Tongue (tissue), 2 donors: ENCODE results near the gene STK32B. TPM values are rescaled to one million over a fixed set of nuclear protein-coding genes. Genes with fewer than 3 reads are reported as not detected.
"Not testable (repeated sequence)": the region's sequence is repeated elsewhere in the genome, so short reads cannot be mapped to it uniquely, and the experiment has no call there.

Source experiments
- DNase-seq: peaks from one replicate; pipeline ENCODE4 v3.0.0-alpha.2; 2015
- total RNA-seq: library from RNA; depleted of rRNA; stranded (reverse); fragments of >200 nt; gene quantifications from one replicate; pipeline ENCODE4 v1.2.3, GENCODE V29; 2014

The STK32B gene
- total RNA-seq, 1 donor from 2014 or later: 3.5 TPM

DNA sequence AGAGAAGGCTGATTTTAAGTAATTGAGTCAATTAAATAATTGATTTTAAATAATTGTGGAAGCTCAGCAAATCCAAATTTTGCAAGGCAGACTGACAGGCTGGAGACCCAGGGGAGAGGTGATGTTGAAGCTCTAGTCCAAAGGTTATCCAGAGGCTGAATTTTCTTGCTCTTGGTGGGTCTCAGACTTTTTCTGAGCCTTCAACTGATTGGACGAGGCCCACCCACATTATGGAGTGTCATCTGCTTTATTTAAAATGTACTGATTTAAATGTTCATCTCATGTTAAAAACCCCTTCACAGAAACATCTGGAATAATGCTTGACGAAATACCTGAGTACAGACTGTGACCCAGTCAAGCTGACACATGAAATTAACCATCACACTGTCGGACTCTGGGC lies 20.4 kb upstream of the STK32B start:
- DNase-seq: no peak

DNA sequence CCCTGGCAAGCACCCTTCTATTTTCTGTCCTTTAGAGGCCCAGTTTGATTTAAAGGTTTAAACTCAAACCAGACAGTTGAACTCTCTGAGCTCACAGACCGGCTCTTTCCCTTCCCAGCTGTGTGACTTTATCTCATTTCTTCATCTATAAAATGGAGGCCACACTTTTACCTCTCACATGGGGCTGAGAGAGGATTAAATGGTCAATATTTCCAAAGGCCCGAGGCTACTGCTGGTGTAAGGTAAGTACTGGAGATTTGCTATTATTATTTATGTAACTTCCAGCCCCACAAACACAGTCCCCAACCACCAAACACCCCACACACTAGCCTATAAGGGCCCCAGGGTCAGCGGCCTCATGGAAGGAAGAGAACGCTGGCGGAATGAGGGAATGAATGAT lies 18.5 kb upstream of the STK32B start:
- DNase-seq: no peak

DNA sequence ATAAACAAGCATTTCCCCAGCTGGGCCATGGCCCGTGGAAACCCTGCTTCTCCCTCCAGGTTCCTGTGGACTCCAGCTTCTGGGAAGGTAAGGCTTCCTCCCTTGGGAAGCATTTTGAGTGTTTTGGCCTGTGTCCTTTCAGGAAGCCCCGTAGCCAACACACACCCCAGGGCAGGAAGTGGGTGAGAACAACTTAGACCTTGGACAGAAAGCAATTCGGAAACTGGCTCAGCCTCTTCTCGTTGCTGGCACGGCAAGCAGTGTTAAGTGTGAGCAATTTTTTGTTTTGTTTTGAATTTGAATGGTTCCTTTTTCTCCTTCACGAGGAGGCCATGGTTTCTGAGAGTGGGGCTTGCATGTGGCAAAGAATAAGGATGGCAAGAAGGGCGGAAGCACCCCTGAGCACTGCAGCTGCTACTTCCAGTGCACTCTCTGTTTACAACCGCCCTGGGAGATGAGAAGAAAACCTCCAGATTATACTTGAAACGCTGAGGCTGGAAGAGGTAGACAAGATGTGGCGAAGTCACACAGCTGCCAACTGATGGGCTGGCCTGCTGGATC lies 17.9 kb upstream of the STK32B start:
- no peak for DNase-seq

DNA sequence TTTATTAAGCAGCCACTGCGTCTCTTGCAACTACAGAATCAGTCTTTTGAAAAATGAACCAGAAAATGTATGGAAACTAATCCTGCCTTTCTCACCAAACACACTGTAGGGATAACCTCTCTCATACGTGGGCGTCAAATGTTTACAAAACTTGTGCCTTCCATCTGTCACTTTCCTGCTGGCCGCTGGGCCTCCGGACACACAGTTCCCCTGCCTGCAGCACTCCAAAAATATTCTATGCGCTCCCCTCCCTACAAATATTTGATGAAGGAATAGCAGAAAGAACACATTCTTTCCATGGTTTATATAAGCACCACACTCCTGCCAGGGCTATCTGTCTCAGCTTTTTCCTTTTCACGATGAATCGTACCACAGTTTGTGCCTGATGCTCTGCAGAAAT lies 17.1 kb upstream of the STK32B start:
- no peak for DNase-seq

DNA sequence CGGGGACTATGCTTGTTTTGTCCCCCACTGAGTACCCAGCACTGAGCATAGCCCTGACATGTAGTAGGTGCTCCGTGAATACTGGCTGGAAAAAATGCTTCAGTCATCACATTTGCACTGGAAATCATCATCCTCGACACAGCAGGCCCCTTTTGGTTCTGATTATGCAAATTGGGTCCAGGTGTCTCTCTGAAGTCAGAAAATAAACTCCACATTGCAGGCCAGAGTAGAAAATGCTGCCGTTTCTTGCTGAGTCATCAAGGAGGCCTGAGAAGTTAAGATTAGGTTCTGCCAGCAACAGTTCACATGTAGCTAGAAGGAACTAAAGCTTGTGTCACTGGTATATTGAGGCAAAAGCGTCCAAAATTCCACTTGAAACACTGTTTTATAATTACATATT lies 15.0 kb upstream of the STK32B start:
- peak; percentile 77 for DNase-seq

DNA sequence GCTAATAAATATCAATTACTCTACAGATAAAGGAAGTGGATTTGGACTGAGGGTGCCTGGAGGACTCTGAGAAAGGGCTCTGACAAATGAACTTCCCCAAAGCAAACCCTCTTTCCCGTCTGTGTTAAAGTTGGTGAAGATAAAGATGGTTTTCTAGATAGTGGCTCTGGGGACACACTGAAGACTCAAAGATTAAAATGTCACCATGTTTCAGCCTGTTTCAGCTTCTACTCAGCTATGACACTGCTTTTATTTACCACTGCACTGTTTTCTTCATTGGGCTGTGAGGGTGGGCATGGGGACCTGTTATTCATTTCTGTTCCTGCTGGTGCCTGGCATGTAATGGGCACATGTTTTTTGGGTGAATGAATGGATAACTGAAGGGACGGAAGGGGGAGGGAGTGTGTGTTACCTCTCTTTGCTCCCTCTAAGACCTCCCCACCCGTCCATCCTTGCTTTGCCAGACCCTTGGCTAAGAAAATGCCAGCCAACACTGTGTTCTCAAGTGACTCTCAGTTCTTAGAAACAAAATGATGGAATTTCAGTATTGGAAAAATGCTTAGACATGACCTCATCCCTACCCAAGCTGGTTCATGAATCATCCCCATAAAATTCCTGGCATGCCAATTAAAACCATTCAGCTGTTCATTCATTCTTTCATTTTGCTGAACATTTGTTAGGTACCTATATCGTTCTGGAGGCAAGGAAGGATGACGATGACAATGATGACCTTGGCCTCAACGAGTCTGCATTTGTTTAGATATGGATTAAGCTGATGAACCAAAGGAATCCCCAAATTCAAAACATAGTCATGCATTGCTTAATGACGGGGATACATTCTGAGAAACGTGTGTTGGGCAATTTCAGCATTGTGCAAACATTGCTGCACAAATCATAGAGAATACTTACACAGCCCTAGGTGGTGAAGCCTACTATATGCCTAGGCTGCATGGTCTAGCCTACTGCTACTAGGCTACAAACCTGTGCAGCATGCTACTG lies 13.4 kb upstream of the STK32B start:
- DNase-seq: peak; percentile 82

DNA sequence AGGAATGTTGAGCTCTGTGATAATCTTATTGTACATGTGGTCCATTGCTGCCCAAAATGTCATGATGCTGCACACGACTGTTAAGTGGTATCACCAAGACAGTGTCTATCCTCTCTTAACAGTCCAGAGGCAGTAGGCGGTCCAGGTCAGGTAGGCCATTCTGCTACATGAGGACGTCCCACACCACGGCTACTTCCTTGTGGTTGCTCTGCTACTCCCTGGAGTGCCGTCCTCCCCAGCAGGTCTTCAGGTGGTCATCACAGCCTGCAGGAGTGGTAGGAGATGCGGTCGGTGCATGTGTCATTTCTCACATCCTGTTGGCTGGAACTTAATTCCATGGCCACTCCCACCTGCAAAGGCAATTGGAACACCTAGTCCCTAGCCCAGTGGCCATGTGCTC lies 11.5 kb upstream of the STK32B start:
- no peak for DNase-seq

DNA sequence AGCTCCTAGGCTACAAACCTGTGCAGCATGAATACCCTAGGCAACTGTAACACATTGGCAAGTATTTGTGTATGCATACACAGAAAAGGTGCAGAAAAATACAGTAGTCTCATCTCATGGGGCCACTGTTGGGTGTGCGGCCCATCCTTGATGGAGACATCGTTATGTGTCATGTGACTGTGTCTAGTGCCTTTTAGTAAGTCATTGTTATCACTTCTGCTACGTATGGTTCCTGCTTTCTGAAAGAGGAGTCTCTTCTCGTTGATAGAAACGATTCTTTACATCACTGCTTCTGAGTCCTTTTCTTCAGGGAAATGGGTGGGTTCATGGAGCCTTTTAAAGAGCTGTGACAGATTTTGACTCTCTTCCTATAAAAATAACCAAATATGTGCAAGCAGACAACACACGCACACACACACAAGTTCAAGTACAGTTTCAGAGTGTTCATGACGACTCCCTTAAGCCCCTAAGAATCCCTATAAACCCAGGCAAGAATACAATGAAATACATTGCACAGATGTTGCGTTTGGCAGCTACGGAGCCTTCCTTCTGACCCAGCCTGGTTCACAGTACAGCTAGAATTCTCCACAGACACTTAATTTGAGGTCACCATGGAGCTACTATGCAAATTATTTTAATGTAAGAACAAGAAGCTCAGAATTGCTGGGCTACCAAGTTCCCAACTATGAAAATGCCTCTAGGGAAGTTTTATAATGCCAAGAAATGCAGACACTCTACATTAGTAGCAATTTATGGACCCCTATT lies 10.2 kb upstream of the STK32B start:
- DNase-seq: peak; percentile 93

DNA sequence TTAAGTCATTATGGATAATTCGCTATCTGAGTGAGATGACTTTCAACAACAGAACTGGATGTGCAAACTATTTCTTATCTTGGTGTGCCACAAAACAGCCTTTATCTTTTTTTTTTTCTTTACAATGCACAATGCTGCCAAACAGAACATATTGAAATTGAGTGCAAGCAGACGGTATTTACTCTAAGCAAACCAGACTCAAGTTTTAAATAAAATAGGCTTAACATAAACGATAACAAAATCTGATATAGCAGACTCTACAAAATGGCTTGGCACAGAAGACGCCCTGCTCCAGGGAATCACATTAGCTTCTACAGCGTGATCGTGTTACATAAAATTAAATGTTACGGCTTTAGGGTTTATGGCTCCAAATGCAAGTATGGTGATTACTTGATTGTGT lies 9.6 kb upstream of the STK32B start:
- peak; percentile 80 for DNase-seq

DNA sequence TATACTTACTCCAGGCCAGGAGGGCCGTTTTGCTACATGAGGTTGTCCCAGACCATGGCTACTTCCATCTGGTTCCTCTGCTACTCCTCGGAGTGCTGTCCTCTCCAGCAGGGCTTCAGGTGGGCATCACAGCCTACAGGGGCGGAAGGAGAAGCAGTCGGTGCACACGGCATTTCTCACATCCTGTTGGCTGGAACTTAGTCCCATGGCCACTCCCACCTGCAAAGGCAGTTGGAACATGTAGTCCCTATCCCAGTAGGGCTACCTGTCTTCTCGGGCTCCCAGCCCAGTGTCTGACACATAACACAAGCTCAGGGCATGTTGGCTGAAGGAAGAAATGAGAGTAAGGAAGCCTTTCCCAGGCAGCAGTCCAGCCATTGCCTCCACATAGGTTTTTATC lies 7.7 kb upstream of the STK32B start:
- no peak for DNase-seq

DNA sequence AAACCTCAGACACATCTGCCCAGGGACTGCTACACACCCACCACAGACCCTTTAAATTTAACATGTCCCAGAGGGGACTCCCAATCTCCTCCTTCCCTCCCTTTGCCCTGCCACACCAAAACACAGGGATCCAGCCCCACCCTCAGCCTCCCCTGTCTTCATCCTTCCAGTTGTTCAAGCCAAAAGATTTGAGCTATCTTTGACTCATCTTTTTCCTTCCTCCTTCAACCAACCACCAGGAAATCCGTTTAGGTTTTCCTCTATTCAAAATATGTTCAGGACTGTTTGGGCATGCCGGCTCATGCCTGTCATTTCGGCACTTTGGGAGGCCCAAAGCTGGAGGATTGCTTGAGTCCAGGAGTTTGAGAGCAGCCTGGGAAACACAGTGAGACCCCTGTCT lies 6.9 kb upstream of the STK32B start:
- DNase-seq: no peak

DNA sequence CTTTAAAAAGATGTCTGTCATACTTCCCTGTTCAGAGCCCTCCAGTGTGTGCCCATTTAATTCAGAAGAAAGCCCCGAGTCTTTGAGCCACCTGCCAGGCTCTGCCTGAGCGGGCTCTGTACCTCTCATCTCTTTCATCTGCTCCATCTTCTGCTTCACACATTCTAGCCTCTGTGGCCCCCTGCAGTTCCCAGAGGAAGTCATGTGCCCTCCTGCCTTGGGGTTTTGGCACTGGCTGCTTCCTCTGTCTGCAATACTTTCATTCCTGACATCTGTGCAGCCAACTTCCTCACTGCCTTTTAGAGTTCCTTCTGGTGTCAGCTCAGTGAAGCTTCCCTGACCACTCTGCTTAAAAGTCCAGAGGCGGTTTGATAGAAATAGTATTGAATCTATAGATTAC lies 6.2 kb upstream of the STK32B start:
- no peak for DNase-seq

DNA sequence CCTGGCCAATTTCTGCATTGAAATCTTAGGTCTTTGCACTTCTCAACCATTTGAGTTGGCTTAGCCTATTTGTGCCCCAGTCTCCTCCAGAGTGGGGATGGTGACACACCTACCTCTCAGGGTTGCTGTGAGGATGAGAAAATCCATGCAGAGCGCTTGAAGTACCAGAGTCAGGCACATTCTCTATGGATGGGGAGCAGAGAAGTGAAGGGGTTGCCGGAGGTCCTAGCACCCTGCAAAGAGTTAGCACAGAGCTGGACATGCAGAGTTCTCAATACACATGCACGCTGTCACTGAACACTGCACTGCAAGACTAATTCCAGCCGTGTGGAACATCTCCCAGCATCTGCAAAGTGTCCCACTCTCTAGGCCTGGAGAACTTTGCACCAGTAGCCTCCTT lies 2.6 kb upstream of the STK32B start:
- no peak for DNase-seq

DNA sequence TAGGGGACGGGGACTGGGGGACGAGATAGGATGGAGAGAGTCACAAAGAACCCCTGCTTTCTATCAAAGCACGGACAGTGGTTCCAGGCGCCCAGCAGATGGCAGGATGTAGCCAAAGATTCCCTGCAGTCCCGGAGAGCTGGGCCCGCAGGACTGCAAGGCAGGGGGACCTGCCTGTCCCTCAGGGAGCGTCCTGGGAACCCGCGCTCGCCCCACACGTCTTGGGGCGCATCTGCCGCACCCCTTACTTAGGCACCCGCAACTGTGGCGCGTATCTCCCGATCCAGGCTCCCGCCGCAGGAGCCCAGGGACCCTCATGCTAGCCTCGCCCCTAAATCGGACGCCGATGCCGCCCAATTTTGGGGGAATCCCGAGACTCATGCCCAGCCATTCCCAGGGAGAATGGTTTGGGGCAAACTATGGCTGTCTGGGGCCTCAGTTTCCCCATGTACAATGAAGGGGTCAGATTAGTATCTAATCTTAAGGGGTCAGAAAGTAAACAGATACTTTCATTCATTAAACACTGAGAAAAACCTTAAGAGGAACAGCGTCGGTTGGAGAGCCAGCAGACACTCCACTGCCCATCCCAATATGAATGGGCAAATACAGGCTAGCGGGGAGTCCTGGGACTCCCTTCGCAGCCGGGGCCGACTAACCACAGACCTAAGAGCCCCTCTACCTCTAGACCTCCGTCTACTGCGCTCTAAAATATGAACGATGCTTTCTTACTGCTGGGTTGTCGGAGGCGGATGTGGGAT lies 581 bp upstream of the STK32B start:
- peak; percentile 90 for DNase-seq

DNA sequence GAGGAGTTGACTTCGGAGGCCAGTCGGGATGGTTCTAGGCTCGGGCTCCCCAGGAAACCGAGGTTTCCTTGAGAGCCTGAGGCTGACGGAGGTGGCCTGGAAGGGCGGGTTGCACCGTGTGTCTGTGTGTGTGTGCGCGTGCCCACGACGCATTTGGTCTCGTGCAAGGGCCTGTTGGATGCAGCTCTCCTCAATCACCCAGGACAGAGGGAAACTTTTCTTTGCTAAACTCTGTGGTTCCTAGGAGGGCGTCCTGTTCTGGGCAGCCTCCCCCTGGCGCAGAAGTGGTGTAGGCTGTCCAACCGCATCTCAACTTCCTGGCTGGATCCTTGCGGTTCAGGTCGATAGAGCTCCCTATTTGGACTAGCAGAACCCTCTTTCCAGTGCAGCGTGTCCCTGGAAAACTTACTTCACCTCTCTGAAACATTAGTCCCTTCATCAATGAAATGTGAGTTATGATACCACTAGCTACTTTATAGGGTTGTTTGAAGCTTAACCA lies 973 bp downstream of the STK32B start:
- DNase-seq: no peak

DNA sequence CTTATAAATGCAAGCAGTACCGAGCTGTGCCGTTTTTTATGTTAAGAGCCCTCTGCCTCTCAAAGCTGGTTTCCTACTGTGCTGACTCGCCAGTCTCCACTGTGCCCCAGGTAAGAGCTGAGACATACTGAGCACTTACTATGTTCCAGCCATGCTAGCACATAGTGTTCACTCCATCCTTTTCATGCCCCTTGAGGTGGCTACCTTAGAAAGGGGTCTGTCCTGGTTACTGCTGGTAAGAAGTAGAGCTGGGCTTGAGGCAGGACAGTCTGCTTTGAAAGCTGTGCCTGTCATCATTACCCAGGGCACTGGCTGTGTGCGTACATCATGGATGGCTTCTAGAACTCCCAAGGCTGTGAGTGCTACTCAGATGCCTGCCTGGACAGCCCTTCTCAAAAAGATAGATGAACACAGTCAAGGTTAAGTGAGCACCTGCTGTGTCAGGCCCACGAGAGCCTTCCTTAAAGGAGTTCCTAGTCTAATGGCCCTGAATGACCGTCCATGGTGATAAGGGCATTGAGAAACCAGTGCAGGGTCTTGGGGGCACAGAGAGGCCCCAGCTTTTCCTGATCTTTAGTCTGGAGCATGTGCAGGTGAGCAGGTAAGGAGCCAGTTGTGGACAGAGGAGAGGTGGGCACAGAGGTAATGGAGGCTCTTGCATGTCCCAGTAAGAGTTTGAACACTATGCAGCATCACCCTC lies 1.6 kb downstream of the STK32B start:
- DNase-seq: no peak

DNA sequence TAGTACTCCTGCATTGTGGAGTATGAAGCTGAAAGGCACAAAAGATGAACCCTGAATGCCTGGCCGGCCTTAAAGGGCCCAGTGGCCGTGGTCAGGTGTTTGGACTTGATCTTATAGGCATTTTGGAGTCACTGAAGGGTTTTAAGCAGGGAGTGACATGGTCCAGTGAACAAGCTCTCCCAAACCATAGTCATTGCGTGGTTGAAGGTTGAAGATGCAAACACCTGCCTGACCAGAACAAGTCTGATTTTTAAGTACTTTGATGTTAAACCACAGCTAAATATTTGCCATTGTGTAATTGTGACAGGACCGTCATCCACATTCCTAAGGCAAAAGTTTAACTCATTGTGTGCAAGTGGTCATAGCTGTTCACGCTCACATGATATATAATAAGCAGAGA lies 3.3 kb downstream of the STK32B start:
- DNase-seq: no peak

DNA sequence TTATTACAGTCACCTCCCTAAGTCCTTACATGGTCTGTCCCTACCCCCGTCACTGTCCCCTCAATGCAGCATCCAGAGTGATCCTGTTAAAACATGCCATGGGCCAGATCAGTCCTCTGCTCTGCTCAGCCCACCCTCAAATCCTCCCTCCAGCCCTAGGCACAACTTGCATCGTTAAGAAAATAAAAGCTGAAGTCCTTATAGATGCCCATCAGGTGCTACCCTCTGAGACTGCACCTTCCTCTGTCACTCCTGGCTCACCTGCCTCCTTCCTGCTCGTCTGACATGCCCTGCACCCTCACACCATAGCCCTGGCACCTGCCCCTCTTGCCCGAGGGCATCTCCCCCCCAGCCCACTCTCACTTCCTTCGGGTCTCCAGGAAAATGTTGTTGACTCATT lies 4.1 kb downstream of the STK32B start:
- no peak for DNase-seq

DNA sequence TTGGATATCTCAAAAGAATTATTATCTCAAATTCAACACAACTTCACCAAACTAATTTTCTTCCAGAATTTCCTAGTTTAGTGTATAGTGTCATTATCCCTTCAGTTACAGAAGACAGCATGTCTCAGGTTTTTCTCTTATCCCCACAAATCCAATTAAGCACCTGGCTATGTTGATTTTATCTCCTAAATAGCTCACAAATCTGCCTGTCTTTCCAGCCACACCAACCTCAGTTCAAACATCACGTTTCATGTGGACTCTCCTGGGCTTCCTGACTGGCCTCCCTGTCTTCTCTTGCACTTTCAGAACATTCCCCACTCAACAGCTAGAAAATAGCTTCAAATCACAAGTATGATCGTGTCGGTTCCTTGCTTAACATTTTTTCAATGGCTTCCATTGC lies 14.8 kb downstream of the STK32B start:
- DNase-seq: no peak

DNA sequence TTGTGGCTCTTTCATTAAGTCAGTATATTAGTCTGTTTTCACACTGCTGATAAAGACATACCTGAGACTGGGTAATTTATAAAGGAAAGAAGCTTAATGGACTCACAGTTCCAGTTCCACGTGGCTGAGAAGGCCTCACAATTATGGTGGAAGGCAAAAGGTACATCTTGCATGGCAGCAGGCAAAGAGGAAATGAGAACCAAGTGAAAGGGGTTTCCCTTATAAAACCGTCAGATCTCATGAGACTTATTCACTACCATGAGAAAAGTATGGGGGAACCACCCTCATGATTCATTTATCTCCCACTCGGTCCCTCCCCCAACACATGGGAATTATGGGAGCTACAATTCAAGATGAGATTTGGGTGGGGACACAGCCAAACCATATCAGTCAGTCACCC lies 15.7 kb downstream of the STK32B start:
- not testable (repeated sequence) for DNase-seq

DNA sequence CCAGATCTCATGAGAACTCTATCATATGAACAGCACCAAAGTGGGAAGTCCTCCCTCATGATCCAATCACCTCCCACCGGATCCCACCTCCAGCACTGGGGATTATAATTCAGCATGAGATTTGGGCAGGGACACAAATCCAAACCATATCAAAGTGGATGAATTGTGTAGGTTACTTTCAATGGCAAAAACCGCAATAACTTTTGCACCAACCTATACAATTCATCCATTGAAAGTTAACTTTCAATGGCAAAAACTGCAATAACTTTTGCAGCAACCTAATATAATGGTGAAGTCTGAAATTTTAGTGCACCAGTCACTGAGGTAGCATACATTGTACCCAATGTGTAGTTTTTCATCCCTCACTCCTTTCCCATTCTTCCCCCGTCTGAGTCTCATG lies 16.6 kb downstream of the STK32B start:
- DNase-seq: no peak

DNA sequence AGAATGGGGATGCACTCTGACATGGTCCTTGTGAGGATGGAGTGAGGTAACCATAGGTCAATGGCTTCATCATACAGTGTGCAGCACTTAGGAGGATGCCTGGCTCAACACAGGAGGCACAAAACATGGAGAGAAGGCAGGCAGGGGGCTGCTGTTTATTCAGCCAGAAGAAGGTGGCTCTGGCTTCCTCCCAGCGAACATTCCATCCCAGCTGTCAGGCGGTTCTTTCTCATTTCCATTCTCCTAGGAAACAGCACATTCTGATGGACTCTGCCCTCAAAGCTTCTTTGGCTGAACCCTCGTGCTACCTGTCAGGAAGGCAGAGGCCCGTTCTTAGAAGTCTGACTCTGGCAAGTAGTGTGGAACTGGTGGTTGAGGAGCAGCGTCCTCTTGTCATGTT lies 18.6 kb downstream of the STK32B start:
- DNase-seq: no peak
